Thyroid gland (tissue), 4 donors: ENCODE data around the gene TPD52L2. TPM values are rescaled to one million over a fixed set of nuclear protein-coding genes. Genes with fewer than 3 reads are reported as not detected.
A peak's percentile ranks its signal among the peaks of the same experiment; 100 is the strongest.

Experiments used
- DNase-seq, 2 donors: peaks; one replicate each; pipeline ENCODE4 v3.0.0-alpha.2; 2019
- H3K27ac ChIP-seq, 3 donors: fragments of 200-600 bp; sonication (generic); 1 replicate in 2 of 3; 2 replicates in 1 of 3; pipeline ENCODE4 v1.5.1; 2016 to 2019; ENCODE audit warnings: mild to moderate bottlenecking in 1 of 3, moderate library complexity in 1 of 3
- H3K27me3 ChIP-seq: fragments of 200-600 bp; sonication (generic); one replicate; pipeline ENCODE4 v1.5.1; 2019
- H3K36me3 ChIP-seq, 2 donors: fragments of 200-600 bp; sonication (generic); one replicate each; pipeline ENCODE4 v1.5.1; 2016 to 2019
- H3K4me1 ChIP-seq, 2 donors: fragments of 200-600 bp; sonication (generic); one replicate each; pipeline ENCODE4 v1.5.1; 2017 to 2019
- H3K4me3 ChIP-seq, 3 donors: fragments of 200-600 bp; sonication (generic); replicated peaks in 1 of 3; 1 replicate in 2 of 3; 2 replicates in 1 of 3; pipeline ENCODE4 v1.5.1; 2016; ENCODE audit warnings: mild to moderate bottlenecking in 1 of 3
- H3K9me3 ChIP-seq: fragments of 200-600 bp; sonication (generic); one replicate; pipeline ENCODE4 v1.5.1; 2017
- CTCF ChIP-seq, 6 experiments: fragments of 200-600 bp in 3 of 6; fragments of 450-650 bp in 3 of 6; sonication (generic) in 3 of 6; IDR thresholded peaks; one replicate each; pipeline ENCODE4 v1.5.1; 2016 to 2019; ENCODE audit warnings: antibody characterized with exemption in 6 of 6, mild to moderate bottlenecking in 2 of 6, inconsistent platforms in 1 of 6, moderate library complexity in 1 of 6
- POLR2A ChIP-seq, 2 donors: fragments of 450-650 bp; IDR thresholded peaks; one replicate each; pipeline ENCODE4 v1.6.1; 2017; ENCODE audit warnings: antibody characterized with exemption in 2 of 2, mild to moderate bottlenecking in 2 of 2, moderate library complexity in 1 of 2
- WGBS, 2 donors: methylation state at CpG; one replicate each; pipeline ENCODE4 v1.1.5; 2017; 5-methylcytosine and 5-hydroxymethylcytosine counted together
- intact Hi-C: fragments of 100-400 bp; cut with DNase I; formaldehyde crosslinking; loops from one replicate; pipeline ENCODE4 v1.15.1; 2023
- total RNA-seq, 4 donors: library from RNA; depleted of rRNA; stranded (reverse); fragments of >200 nt; gene quantifications; one replicate each; pipeline ENCODE4 v1.2.3, GENCODE V29; 2016

TPD52L2 gene
- total RNA-seq, 4 donors from 2014 or later: 69.4 to 93.3 (median 89.6) TPM

- Histone ChIP-seq H3K4me3 (no peak overlapping the region), H3K27ac (peak overlapping the region in 2 of 3 donors; percentile 33 to 39), H3K4me1 (peaks cover 27 to 74% of the 10 kb centered on the region in 2 donors), H3K36me3 (peaks cover 0 to 7% of the 10 kb centered on the region in 2 donors), H3K9me3 (no peaks in the 10 kb centered on the region), H3K27me3 (no peaks in the 10 kb centered on the region)
- peak in 1 of 2 donors; percentile 15 for DNase-seq
- intact Hi-C loops: no loop called here
- 9 to 31% methylated on average over 6 to 11 of the region's 12 CpGs for WGBS, 2 donors
- peak in 1 of 6 experiments; percentile 12 for TF ChIP-seq CTCF (IDR thresholded peaks at IDR 0.05)
- TF ChIP-seq POLR2A (IDR thresholded peaks at IDR 0.05): no peak
Measured at GRCh38 chr20:63858393-63859165, 6.5 kb upstream of the TPD52L2 start.

GRCh38 chr20:63859166-63859699 is 5.8 kb upstream of the TPD52L2 start:
- Histone ChIP-seq H3K4me1 (peaks cover 27 to 72% of the 10 kb centered on the region in 2 donors), H3K9me3 (no peaks in the 10 kb centered on the region), H3K27me3 (no peaks in the 10 kb centered on the region), H3K4me3 (no peak overlapping the region), H3K36me3 (peaks cover 0 to 7% of the 10 kb centered on the region in 2 donors), H3K27ac (peak overlapping the region in 2 of 3 donors; percentile 17 to 33)
- no peak for TF ChIP-seq CTCF (IDR thresholded peaks at IDR 0.05)
- intact Hi-C loops: no loop called here
- WGBS, 2 donors: 73 to 94% methylated on average over 1 to 3 of the region's 7 CpGs
- no peak for DNase-seq

- no peak for TF ChIP-seq POLR2A (IDR thresholded peaks at IDR 0.05)
- TF ChIP-seq CTCF (IDR thresholded peaks at IDR 0.05): no peak
- H3K27ac ChIP-seq: peak overlapping the region in 1 of 3 donors; percentile 45
- H3K36me3 ChIP-seq: peaks cover 0 to 7% of the 10 kb centered on the region in 2 donors
- 37 to 42% methylated on average over 16 of the region's 17 CpGs for WGBS, 2 donors
- H3K27me3 ChIP-seq: no peaks in the 10 kb centered on the region
- no peak overlapping the region for H3K4me3 ChIP-seq
- no peaks in the 10 kb centered on the region for H3K9me3 ChIP-seq
- DNase-seq: peak; percentile 60 to 67
- intact Hi-C loops: loop anchor here (5.0 kb wide), 2 partner anchors 33 to 323 kb away; partner anchors contain the start of gene PTK6
- peaks cover 18 to 60% of the 10 kb centered on the region in 2 donors for H3K4me1 ChIP-seq
Measured at GRCh38 chr20:63860325-63861051, 4.6 kb upstream of the TPD52L2 start.

- peak within 1 kb of the TSS in 1 of 3 donors; percentile 45 for H3K27ac ChIP-seq
- no peak for TF ChIP-seq CTCF (IDR thresholded peaks at IDR 0.05)
- H3K4me3 ChIP-seq: no peak within 1 kb of the TSS
- DNase-seq: no peak
- H3K4me1 ChIP-seq: peaks cover 20 to 56% of the 10 kb centered on the region in 2 donors
- peaks cover 0 to 7% of the 10 kb centered on the region in 2 donors for H3K36me3 ChIP-seq
- H3K9me3 ChIP-seq: no peaks in the 10 kb centered on the region
- intact Hi-C loops: loop anchor here (5.0 kb wide), 2 partner anchors 34 to 324 kb away; partner anchors contain the start of gene PTK6
- 95 to 96% methylated on average over 17 to 58 of the region's 59 CpGs for WGBS, 2 donors
- H3K27me3 ChIP-seq: no peaks in the 10 kb centered on the region
Measured at GRCh38 chr20:63861365-63861934, 3.6 kb upstream of the TPD52L2 start, which contains the start of gene ABHD16B. TSS of gene ABHD16B (plus strand) at chr20:63861498. CDS start at chr20:63861541, 43 bp downstream.
